Vagina (tissue), 2 donors: ENCODE measurements around the gene RAB3GAP1.

Experiments
- CTCF ChIP-seq, 3 experiments: fragments of 450-650 bp in 2 of 3; fragments of 200-600 bp in 1 of 3; sonication (generic) in 1 of 3; IDR thresholded peaks; one replicate each; pipeline ENCODE4 v1.5.1; 2017 to 2019; ENCODE audit warnings: antibody characterized with exemption in 3 of 3, mild to moderate bottlenecking in 2 of 3, moderate library complexity in 2 of 3
- POLR2A ChIP-seq, 2 donors: fragments of 450-650 bp; IDR thresholded peaks; one replicate each; pipeline ENCODE4 v1.6.1; 2017; ENCODE audit warnings: antibody characterized with exemption in 2 of 2, mild to moderate bottlenecking in 2 of 2, moderate library complexity in 2 of 2

- TF ChIP-seq POLR2A (IDR thresholded peaks at IDR 0.05), result no peak
- TF ChIP-seq CTCF (IDR thresholded peaks at IDR 0.05), result no peak
Measured at GRCh38 chr2:135002836-135003235, 49.3 kb upstream of the RAB3GAP1 start.
